Measurements from ENCODE around the gene VAV2. TPM values are rescaled to one million over a fixed set of nuclear protein-coding genes. Genes with fewer than 3 reads are reported as not detected.

Gene VAV2
- total RNA-seq, 1 experiment from 2014 or later, result 9.7 TPM

GRCh38 chr9:133987446-133987788 lies 4.7 kb downstream of the VAV2 start:
- DNase-seq (no peak), ATAC-seq (no peak)
- TF ChIP-seq EZH2phosphoT487 (IDR thresholded peaks at IDR 0.05; ENCODE audit: borderline replicate concordance, low read length), result no peak
- no peak for TF ChIP-seq EZH2 (IDR thresholded peaks at IDR 0.05; ENCODE audit: low read length, unreplicated experiment)
- TF ChIP-seq, protein P1, sequence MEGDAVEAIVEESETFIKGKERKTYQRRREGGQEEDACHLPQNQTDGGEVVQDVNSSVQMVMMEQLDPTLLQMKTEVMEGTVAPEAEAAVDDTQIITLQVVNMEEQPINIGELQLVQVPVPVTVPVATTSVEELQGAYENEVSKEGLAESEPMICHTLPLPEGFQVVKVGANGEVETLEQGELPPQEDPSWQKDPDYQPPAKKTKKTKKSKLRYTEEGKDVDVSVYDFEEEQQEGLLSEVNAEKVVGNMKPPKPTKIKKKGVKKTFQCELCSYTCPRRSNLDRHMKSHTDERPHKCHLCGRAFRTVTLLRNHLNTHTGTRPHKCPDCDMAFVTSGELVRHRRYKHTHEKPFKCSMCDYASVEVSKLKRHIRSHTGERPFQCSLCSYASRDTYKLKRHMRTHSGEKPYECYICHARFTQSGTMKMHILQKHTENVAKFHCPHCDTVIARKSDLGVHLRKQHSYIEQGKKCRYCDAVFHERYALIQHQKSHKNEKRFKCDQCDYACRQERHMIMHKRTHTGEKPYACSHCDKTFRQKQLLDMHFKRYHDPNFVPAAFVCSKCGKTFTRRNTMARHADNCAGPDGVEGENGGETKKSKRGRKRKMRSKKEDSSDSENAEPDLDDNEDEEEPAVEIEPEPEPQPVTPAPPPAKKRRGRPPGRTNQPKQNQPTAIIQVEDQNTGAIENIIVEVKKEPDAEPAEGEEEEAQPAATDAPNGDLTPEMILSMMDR (conservative IDR thresholded peaks at IDR 0.05; ENCODE audit: low read depth, low read length), result no peak
- H3F3A ChIP-seq (ENCODE audit: low read length, unreplicated experiment), result no peaks in the 10 kb centered on the region
- no peaks in the 10 kb centered on the region for H3K9me3 ChIP-seq (ENCODE audit: low read length)
- BruUV-seq (replicated peaks), result no TSS peak
- H3K27ac ChIP-seq (ENCODE audit: low read length), result no peak overlapping the region
- H3K27me3 ChIP-seq (ENCODE audit: low read length), result no peaks in the 10 kb centered on the region
- H3K9ac ChIP-seq (ENCODE audit: low read length), result no peak overlapping the region
- H3K36me3 ChIP-seq (ENCODE audit: low read depth, low read length), result no peaks in the 10 kb centered on the region
- intact Hi-C loops (cut with micrococcal nuclease), result no loop called here
- ChIA-PET CTCF (no interaction called here), POLR2A (ENCODE audit: unreplicated experiment) (interaction anchor here (0.6 kb wide), 1 partner anchor 106 kb away, joined by 3 read pairs; no protein-coding TSS in a partner anchor)
- H3K9me2 ChIP-seq (replicated peaks; ENCODE audit: low read length), result no peaks in the 10 kb centered on the region
- no peak overlapping the region for H2AFZ ChIP-seq (ENCODE audit: low read length)
- peaks cover 7% of the 10 kb centered on the region; the same call in 1 of the 2 replicates for H3K4me1 ChIP-seq (ENCODE audit: insufficient read depth, low read length)
- H3K4me2 ChIP-seq (ENCODE audit: low read length), result no peak overlapping the region
- peaks cover 85% of the 10 kb centered on the region for H3K79me2 ChIP-seq (ENCODE audit: low read length)
- H4K20me1 ChIP-seq (ENCODE audit: low read length), result peaks cover 11% of the 10 kb centered on the region; the same call in 1 of the 2 replicates
- H3K4me3 ChIP-seq (ENCODE audit: low read length), result no peak overlapping the region

GRCh38 chr9:133986774-133987445 lies 5.2 kb downstream of the VAV2 start:
- Histone ChIP-seq H3K9me3 (ENCODE audit: low read length) (no peaks in the 10 kb centered on the region), H3K27me3 (ENCODE audit: low read length) (no peaks in the 10 kb centered on the region), H3K4me2 (ENCODE audit: low read length) (no peak overlapping the region), H2AFZ (ENCODE audit: low read length) (no peak overlapping the region), H3K4me3 (ENCODE audit: low read length) (no peak overlapping the region), H3K9ac (ENCODE audit: low read length) (no peak overlapping the region), H3F3A (ENCODE audit: low read length, unreplicated experiment) (no peaks in the 10 kb centered on the region), H4K20me1 (ENCODE audit: low read length) (peaks cover 11% of the 10 kb centered on the region; the same call in 1 of the 2 replicates), H3K36me3 (ENCODE audit: low read depth, low read length) (no peaks in the 10 kb centered on the region), H3K27ac (ENCODE audit: low read length) (no peak overlapping the region), H3K9me2 (replicated peaks; ENCODE audit: low read length) (no peaks in the 10 kb centered on the region), H3K4me1 (ENCODE audit: insufficient read depth, low read length) (peaks cover 7% of the 10 kb centered on the region; the same call in 1 of the 2 replicates), H3K79me2 (ENCODE audit: low read length) (peaks cover 88% of the 10 kb centered on the region)
- no peak for DNase-seq
- ChIA-PET CTCF (interaction anchor here (0.6 kb wide), 1 partner anchor 13 kb away, joined by 4 read pairs; no protein-coding TSS in a partner anchor), POLR2A (ENCODE audit: unreplicated experiment) (interaction anchor here (0.6 kb wide), 1 partner anchor 106 kb away, joined by 3 read pairs; no protein-coding TSS in a partner anchor)
- intact Hi-C loops (cut with micrococcal nuclease), result no loop called here
- no TSS peak for BruUV-seq (replicated peaks)
- TF ChIP-seq, protein P1 (conservative IDR thresholded peaks at IDR 0.05; ENCODE audit: low read depth, low read length), result no peak
- TF ChIP-seq EZH2phosphoT487 (IDR thresholded peaks at IDR 0.05; ENCODE audit: borderline replicate concordance, low read length) (no peak), EZH2 (IDR thresholded peaks at IDR 0.05; ENCODE audit: low read length, unreplicated experiment) (no peak)
- no peak for ATAC-seq

DNA sequence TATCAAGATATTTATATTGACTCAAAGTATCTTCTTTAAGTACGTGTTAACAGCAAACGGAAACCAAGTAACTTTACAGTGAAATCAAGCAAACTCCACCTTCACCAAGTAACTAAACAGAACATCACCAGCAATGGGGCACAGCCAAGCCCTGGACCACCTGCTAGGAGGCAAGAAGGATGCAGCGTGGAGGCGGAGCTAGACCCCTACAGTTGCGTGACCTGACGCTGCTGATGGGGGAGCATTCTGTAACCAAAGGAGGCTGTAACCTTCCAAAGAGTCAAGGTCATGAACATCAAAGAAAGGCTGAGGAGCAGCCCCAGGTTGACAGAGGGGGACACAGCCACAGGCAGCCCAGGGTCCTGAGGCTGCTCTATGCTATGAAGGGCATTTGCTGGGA lies 6.1 kb downstream of the VAV2 start:
- peaks cover 93% of the 10 kb centered on the region for H3K79me2 ChIP-seq (ENCODE audit: low read length)
- H3F3A ChIP-seq (ENCODE audit: low read length, unreplicated experiment), result no peaks in the 10 kb centered on the region
- H3K9me2 ChIP-seq (replicated peaks; ENCODE audit: low read length), result no peaks in the 10 kb centered on the region
- POLR2A ChIA-PET (ENCODE audit: unreplicated experiment), result no interaction called here
- no TSS peak for BruUV-seq (replicated peaks)
- H3K36me3 ChIP-seq (ENCODE audit: low read depth, low read length), result no peaks in the 10 kb centered on the region
- TF ChIP-seq, protein P1 (conservative IDR thresholded peaks at IDR 0.05; ENCODE audit: low read depth, low read length), result no peak
- no peak for TF ChIP-seq EZH2 (IDR thresholded peaks at IDR 0.05; ENCODE audit: low read length, unreplicated experiment)
- no peak for TF ChIP-seq EZH2phosphoT487 (IDR thresholded peaks at IDR 0.05; ENCODE audit: borderline replicate concordance, low read length)
- no peak overlapping the region for H3K9ac ChIP-seq (ENCODE audit: low read length)
- H3K27ac ChIP-seq (ENCODE audit: low read length), result no peak overlapping the region
- intact Hi-C loops (cut with micrococcal nuclease), result no loop called here
- H3K27me3 ChIP-seq (ENCODE audit: low read length), result no peaks in the 10 kb centered on the region
- no peak overlapping the region for H3K4me3 ChIP-seq (ENCODE audit: low read length)
- H4K20me1 ChIP-seq (ENCODE audit: low read length), result peaks cover 11% of the 10 kb centered on the region; the same call in 1 of the 2 replicates
- CTCF ChIA-PET, result no interaction called here
- DNase-seq, result no peak
- H3K4me2 ChIP-seq (ENCODE audit: low read length), result no peak overlapping the region
- peaks cover 7% of the 10 kb centered on the region; the same call in 1 of the 2 replicates for H3K4me1 ChIP-seq (ENCODE audit: insufficient read depth, low read length)
- H3K9me3 ChIP-seq (ENCODE audit: low read length), result no peaks in the 10 kb centered on the region
- H2AFZ ChIP-seq (ENCODE audit: low read length), result no peak overlapping the region
- ATAC-seq, result no peak
